ENCODE measurements around the gene PRICKLE1.

PRICKLE1 gene

GRCh38 chr12:42603246-42603990 is 13.9 kb upstream of the PRICKLE1 start:
- Histone ChIP-seq H3K4me3 (replicated peaks; ENCODE audit: insufficient read depth, low read length) (no peak overlapping the region), H3K27me3 (ENCODE audit: insufficient read depth, poor library complexity, severe bottlenecking) (no peaks in the 10 kb centered on the region), H3K27ac (replicated peaks) (no peak overlapping the region)
- TF ChIP-seq SPI1 (IDR thresholded peaks at IDR 0.05; ENCODE audit: borderline replicate concordance, low read depth) (no peak), POLR2AphosphoS5 (IDR thresholded peaks at IDR 0.05; ENCODE audit: low read depth) (no peak), GABPA (IDR thresholded peaks at IDR 0.05; ENCODE audit: low read depth) (no peak)
- TF ChIP-seq, protein P1, sequence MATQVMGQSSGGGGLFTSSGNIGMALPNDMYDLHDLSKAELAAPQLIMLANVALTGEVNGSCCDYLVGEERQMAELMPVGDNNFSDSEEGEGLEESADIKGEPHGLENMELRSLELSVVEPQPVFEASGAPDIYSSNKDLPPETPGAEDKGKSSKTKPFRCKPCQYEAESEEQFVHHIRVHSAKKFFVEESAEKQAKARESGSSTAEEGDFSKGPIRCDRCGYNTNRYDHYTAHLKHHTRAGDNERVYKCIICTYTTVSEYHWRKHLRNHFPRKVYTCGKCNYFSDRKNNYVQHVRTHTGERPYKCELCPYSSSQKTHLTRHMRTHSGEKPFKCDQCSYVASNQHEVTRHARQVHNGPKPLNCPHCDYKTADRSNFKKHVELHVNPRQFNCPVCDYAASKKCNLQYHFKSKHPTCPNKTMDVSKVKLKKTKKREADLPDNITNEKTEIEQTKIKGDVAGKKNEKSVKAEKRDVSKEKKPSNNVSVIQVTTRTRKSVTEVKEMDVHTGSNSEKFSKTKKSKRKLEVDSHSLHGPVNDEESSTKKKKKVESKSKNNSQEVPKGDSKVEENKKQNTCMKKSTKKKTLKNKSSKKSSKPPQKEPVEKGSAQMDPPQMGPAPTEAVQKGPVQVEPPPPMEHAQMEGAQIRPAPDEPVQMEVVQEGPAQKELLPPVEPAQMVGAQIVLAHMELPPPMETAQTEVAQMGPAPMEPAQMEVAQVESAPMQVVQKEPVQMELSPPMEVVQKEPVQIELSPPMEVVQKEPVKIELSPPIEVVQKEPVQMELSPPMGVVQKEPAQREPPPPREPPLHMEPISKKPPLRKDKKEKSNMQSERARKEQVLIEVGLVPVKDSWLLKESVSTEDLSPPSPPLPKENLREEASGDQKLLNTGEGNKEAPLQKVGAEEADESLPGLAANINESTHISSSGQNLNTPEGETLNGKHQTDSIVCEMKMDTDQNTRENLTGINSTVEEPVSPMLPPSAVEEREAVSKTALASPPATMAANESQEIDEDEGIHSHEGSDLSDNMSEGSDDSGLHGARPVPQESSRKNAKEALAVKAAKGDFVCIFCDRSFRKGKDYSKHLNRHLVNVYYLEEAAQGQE (IDR thresholded peaks at IDR 0.05; ENCODE audit: insufficient replicate concordance, low read depth) = no peak
- TF ChIP-seq, protein P2, sequence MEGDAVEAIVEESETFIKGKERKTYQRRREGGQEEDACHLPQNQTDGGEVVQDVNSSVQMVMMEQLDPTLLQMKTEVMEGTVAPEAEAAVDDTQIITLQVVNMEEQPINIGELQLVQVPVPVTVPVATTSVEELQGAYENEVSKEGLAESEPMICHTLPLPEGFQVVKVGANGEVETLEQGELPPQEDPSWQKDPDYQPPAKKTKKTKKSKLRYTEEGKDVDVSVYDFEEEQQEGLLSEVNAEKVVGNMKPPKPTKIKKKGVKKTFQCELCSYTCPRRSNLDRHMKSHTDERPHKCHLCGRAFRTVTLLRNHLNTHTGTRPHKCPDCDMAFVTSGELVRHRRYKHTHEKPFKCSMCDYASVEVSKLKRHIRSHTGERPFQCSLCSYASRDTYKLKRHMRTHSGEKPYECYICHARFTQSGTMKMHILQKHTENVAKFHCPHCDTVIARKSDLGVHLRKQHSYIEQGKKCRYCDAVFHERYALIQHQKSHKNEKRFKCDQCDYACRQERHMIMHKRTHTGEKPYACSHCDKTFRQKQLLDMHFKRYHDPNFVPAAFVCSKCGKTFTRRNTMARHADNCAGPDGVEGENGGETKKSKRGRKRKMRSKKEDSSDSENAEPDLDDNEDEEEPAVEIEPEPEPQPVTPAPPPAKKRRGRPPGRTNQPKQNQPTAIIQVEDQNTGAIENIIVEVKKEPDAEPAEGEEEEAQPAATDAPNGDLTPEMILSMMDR (IDR thresholded peaks at IDR 0.05; ENCODE audit: insufficient read depth, low read length) = no peak
- DNase-seq (ENCODE audit: low read depth in 1 of 2, low spot score in 1 of 2) = no peak

DNA sequence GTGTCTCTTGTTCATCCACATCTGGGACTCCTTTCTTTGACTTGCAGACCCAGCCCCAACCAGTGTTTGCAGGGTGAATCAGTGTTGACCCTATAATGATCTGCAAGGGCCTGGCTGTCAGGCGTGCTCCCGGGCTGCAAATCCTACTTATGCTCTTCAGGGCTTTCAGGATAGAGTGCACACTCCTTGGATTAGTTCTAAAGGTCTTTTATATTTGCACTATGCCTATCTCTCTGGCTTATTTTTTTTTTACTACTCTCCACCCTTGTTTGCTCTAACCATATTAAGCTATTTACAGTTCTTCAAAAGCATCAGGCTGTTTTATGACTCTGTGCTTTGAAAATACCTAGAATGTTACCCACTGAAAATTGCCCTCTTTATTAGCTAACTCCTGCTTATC is 4.3 kb upstream of the PRICKLE1 start:
- Histone ChIP-seq H3K27me3 (ENCODE audit: insufficient read depth, poor library complexity, severe bottlenecking) (peaks cover 19% of the 10 kb centered on the region), H3K4me3 (replicated peaks; ENCODE audit: insufficient read depth, low read length) (no peak overlapping the region), H3K27ac (replicated peaks) (no peak overlapping the region)
- DNase-seq (ENCODE audit: low read depth in 1 of 2, low spot score in 1 of 2) = no peak
- TF ChIP-seq SPI1 (IDR thresholded peaks at IDR 0.05; ENCODE audit: borderline replicate concordance, low read depth) (no peak), GABPA (IDR thresholded peaks at IDR 0.05; ENCODE audit: low read depth) (no peak), POLR2AphosphoS5 (IDR thresholded peaks at IDR 0.05; ENCODE audit: low read depth) (no peak)
- TF ChIP-seq, protein P2 (IDR thresholded peaks at IDR 0.05; ENCODE audit: insufficient read depth, low read length) = no peak
- TF ChIP-seq, protein P1 (IDR thresholded peaks at IDR 0.05; ENCODE audit: insufficient replicate concordance, low read depth) = no peak

DNA sequence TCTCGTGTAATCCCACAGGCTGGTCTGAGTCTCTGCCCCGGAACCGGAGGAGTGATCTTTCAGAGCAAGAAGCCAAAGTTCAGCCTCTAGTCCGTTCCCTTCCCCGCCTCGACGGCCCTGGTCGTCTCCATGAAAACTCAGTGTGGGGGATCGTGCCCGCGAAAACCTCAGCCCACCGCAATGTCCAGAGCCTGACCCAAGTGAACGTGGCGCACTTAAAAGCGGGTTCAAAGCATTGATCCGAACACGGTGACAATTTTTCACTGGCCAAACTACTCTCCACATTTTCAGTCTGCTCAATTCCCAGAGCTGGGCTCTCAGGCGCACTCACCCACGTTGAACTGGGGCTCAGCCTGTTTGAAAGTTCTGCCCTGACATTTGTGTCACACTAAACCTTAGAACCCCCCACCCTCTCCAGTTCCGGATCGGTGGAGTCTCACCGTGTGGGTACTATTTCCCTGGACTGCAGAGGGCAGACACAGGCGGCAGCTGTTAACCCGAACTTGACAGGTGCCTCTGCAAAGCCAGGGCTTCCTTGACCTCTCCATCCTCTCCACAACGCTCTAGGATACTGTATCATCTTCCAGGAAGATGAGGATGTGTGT is 886 bp upstream of the PRICKLE1 start:
- TF ChIP-seq, protein P1 (IDR thresholded peaks at IDR 0.05; ENCODE audit: insufficient replicate concordance, low read depth) = no peak
- TF ChIP-seq, protein P2 (IDR thresholded peaks at IDR 0.05; ENCODE audit: insufficient read depth, low read length) = no peak
- TF ChIP-seq SPI1 (IDR thresholded peaks at IDR 0.05; ENCODE audit: borderline replicate concordance, low read depth) (no peak), GABPA (IDR thresholded peaks at IDR 0.05; ENCODE audit: low read depth) (no peak), POLR2AphosphoS5 (IDR thresholded peaks at IDR 0.05; ENCODE audit: low read depth) (no peak)
- Histone ChIP-seq H3K4me3 (replicated peaks; ENCODE audit: insufficient read depth, low read length) (peak overlapping the region; percentile 70), H3K27ac (replicated peaks) (no peak overlapping the region), H3K27me3 (ENCODE audit: insufficient read depth, poor library complexity, severe bottlenecking) (peaks cover 35% of the 10 kb centered on the region)
- no peak for DNase-seq (ENCODE audit: low read depth in 1 of 2, low spot score in 1 of 2)

All from HL-60 (cell line).